GM12878 (cell line): ENCODE data around the gene GRK7. TPM values are rescaled to one million over a fixed set of nuclear protein-coding genes. Genes with fewer than 3 reads are reported as not detected.
A peak's percentile ranks its signal among the peaks of the same experiment; 100 is the strongest.

ENCODE experiments used
- ATF2 ChIP-seq: IDR thresholded peaks from 2 replicates; pipeline ENCODE4 v1.6.1; 2012; ENCODE audit warnings: low read length, inconsistent platforms
- ATF7 ChIP-seq: fragments of 450-650 bp; IDR thresholded peaks from 2 replicates; pipeline ENCODE4 v1.6.1; 2016; ENCODE audit warnings: low read depth, mild to moderate bottlenecking
- BCLAF1 ChIP-seq: fragments of 450-650 bp; IDR thresholded peaks from 2 replicates; pipeline ENCODE4 v1.6.1; 2017; ENCODE audit warnings: antibody characterized with exemption, mild to moderate bottlenecking, moderate library complexity
- E4F1 ChIP-seq: fragments of 450-650 bp; IDR thresholded peaks from 2 replicates; pipeline ENCODE4 v1.6.1; 2018; ENCODE audit warnings: borderline replicate concordance, mild to moderate bottlenecking; ENCODE audit not compliant: partially characterized antibody
- EED ChIP-seq: sonication (generic); IDR thresholded peaks from 2 replicates; pipeline ENCODE4 v1.6.1; 2016; ENCODE audit warnings: antibody characterized with exemption, low read depth
- KDM1A ChIP-seq: fragments of 200-600 bp; sonication (generic); IDR thresholded peaks from 2 replicates; pipeline ENCODE4 v1.6.1; 2016; ENCODE audit warnings: borderline replicate concordance
- KLF5 ChIP-seq: fragments of 450-650 bp; IDR thresholded peaks from 2 replicates; pipeline ENCODE4 v1.6.1; 2014; ENCODE audit warnings: mild to moderate bottlenecking; ENCODE audit not compliant: partially characterized antibody
- MTA3 ChIP-seq: IDR thresholded peaks from 2 replicates; pipeline ENCODE4 v1.6.1; 2012; ENCODE audit warnings: low read length, inconsistent platforms, borderline replicate concordance
- MYC ChIP-seq: IDR thresholded peaks from 2 replicates; pipeline ENCODE4 v1.6.1; 2011; ENCODE audit warnings: mild to moderate bottlenecking, low read length, moderate library complexity, inconsistent platforms; ENCODE audit not compliant: insufficient read depth, insufficient replicate concordance, insufficient read length, severe bottlenecking
- NFXL1 ChIP-seq: fragments of 450-650 bp; IDR thresholded peaks from 2 replicates; pipeline ENCODE4 v1.6.1; 2017; ENCODE audit warnings: antibody characterized with exemption, mild to moderate bottlenecking, borderline replicate concordance
- NR2C1 ChIP-seq: fragments of 450-650 bp; IDR thresholded peaks from 2 replicates; pipeline ENCODE4 v1.6.1; 2017; ENCODE audit warnings: antibody characterized with exemption, mild to moderate bottlenecking, moderate library complexity
- RBBP5 ChIP-seq: fragments of 200-600 bp; sonication (generic); conservative IDR thresholded peaks from 2 replicates; pipeline ENCODE4 v1.6.1; 2016
- REST ChIP-seq: IDR thresholded peaks from 2 replicates; pipeline ENCODE4 v1.6.1; 2012; ENCODE audit warnings: mild to moderate bottlenecking, low read depth, low read length
- RFX5 ChIP-seq: IDR thresholded peaks from 2 replicates; pipeline ENCODE4 v1.6.1; 2011; ENCODE audit warnings: low read depth, low read length, improper control_type of control experiment
- RUNX3 ChIP-seq: IDR thresholded peaks from 2 replicates; pipeline ENCODE4 v1.6.1; 2012; ENCODE audit warnings: low read length, inconsistent platforms
- TCF12 ChIP-seq: IDR thresholded peaks from 2 replicates; pipeline ENCODE4 v1.6.1; 2011; ENCODE audit warnings: low read depth, mild to moderate bottlenecking, low read length
- ZNF24 ChIP-seq: fragments of 450-650 bp; IDR thresholded peaks from 2 replicates; pipeline ENCODE4 v1.6.1; 2017; ENCODE audit warnings: antibody characterized with exemption, mild to moderate bottlenecking
- ZNF384 ChIP-seq: IDR thresholded peaks from 2 replicates; pipeline ENCODE4 v1.6.1; 2012; ENCODE audit warnings: low read depth, mild to moderate bottlenecking, low read length, improper control_type of control experiment, borderline replicate concordance
- polyA plus RNA-seq, 11 experiments: library from polyadenylated mRNA; depleted of rRNA in 4 of 11; unstranded in 6 of 11; stranded (reverse) in 5 of 11; fragments of >200 nt; fragmentation: Nextera tagmentation in 4 of 11; fragmentation: Illumina TruSeq in 1 of 11; extraction: Ambion mirVana in 4 of 11; extraction: Trizol in 1 of 11; gene quantifications; 1 replicate in 1 of 11; 2 replicates in 10 of 11; pipeline versions ENCODE4 v1.2.1 to v1.2.3, GENCODE V29; 2011 to 2016; ENCODE audit warnings: inconsistent platforms in 2 of 11, missing spikeins in 2 of 11, low read depth in 1 of 11
- total RNA-seq, 4 experiments: library from RNA; depleted of rRNA in 3 of 4; stranded (reverse); fragments of >200 nt in 3 of 4; fragmentation: Illumina TruSeq in 1 of 4; extraction: Trizol in 1 of 4; gene quantifications; 2 replicates each; pipeline versions ENCODE4 v1.2.1 to v1.2.3, GENCODE V29; 2013 to 2021

Gene GRK7
- total and polyA plus RNA-seq, 10 of the 15 experiments (the other 5 are each of a cell fraction or from before 2014, with no cell fraction given): not detected

DNA sequence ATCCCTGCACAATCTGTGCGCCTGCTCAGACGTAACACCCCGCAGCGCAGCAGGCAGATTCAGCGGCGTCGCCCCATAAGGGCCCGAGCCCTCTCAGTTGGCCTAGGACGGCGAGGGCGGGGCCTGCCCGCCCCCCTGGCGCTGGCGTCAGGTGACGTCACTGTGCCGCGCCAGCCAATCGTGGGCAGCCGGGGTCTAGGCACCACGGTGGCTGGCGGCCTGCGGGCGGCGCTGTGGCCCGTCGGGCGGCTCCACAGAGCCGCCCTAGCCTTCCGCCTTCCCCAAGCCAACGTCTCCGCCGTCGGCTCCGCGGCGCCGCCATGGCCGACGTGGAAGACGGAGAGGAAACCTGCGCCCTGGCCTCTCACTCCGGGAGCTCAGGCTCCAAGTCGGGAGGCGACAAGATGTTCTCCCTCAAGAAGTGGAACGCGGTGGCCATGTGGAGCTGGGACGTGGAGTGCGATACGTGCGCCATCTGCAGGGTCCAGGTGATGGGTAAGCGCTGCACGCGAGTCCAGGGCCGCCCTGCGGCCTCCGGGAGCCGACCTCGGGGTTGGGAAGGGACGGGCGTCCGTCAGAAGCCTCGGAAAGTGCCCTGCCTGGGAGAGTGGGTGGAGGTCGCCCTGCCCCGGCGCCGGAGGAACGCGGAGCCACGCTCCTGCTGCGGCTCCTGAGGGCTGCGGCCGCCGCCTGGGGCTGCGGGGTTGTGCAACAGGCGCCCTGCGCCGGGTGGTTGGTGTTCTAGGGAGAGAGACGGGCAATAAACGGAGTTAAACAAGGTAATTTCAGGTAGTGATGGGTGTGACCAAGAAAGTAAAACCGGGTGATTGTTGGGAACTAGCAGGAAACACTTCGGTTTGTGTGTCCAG lies 25.0 kb upstream of the GRK7 start, which contains the start of gene RNF7 (continued):
- no peak for TF ChIP-seq ATF2
- TF ChIP-seq EED: 0 out of 2 replicates have a peak, but pooled peaks have one; percentile 35
- peak; percentile 96 for TF ChIP-seq ATF7
- 0 out of 2 replicates have a peak, but pooled peaks have one; percentile 66 for TF ChIP-seq RBBP5
- peak; percentile 83 for TF ChIP-seq RFX5
- TF ChIP-seq E4F1: no peak
- no peak for TF ChIP-seq ZNF384
- no peak for TF ChIP-seq BCLAF1
- TF ChIP-seq REST: no peak
- TF ChIP-seq NFXL1: no peak
- TF ChIP-seq MTA3: no peak
- peak; percentile 42 for TF ChIP-seq KLF5
- TF ChIP-seq NR2C1: no peak
- TF ChIP-seq KDM1A: no peak
- peak; percentile 80 for TF ChIP-seq MYC
- peak; percentile 6; the same call in 1 of the 2 replicates for TF ChIP-seq ZNF24
- peak; percentile 9; the same call in 1 of the 2 replicates for TF ChIP-seq RUNX3
- TF ChIP-seq TCF12: peak; percentile 39; the same call in 1 of the 2 replicates
